SK-MEL-5 (cell line): ENCODE measurements around the gene CAPS2. TPM values are rescaled to one million over a fixed set of nuclear protein-coding genes. Genes with fewer than 3 reads are reported as not detected.

ENCODE experiments used
- DNase-seq: peaks from one replicate; pipeline ENCODE4 v3.0.0-alpha.2; 2016; ENCODE audit warnings: low read depth, low spot score
- in situ Hi-C: cut with HindIII; loops from 2 replicates; pipeline ENCODE4 v1.10.0; 2016; ENCODE audit warnings: low sequenced_read_pairs, high pct_unique_total_duplicates, low pct_unique_long_range_greater_than_20kb
- total RNA-seq: library from RNA; depleted of rRNA; stranded (reverse); fragments of >200 nt; shearing (Covaris generic); gene quantifications from 2 replicates; pipeline ENCODE4 v1.2.3, GENCODE V29; 2014

CAPS2 gene
- total RNA-seq, 1 experiment from 2014 or later = 0.77 TPM

- DNase-seq = no peak
- in situ Hi-C loops = no loop called here
These were observed 12.3 kb downstream of the CAPS2 start for GRCh38 chr12:75317784-75318183.

DNA sequence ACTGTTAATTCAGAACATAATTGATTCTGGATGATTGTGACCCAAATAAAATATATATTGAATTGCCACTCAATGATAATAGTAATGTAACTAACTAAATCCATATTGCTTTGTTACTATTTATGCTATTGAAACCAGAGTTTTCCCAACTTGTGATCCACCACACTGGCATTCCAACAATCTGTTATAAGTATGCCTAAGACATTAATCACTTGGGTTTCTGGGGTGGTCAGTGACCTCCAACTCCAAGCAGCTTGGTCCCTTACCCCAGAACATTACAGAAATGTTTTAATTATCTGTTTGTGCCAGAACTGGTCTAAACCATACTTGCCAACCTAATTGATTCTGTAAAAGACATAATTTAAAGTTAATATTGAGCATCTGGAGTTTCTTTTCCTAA, 14.6 kb downstream of the CAPS2 start:
- DNase-seq = no peak
- in situ Hi-C loops = no loop called here

GRCh38 chr12:75311369-75311768, 18.8 kb downstream of the CAPS2 start:
- in situ Hi-C loops = no loop called here
- DNase-seq = no peak

GRCh38 chr12:75308279-75308678, 21.8 kb downstream of the CAPS2 start:
- DNase-seq = no peak
- in situ Hi-C loops = no loop called here

- in situ Hi-C loops = no loop called here
These were observed 24.5 kb downstream of the CAPS2 start for GRCh38 chr12:75305412-75306332.

DNA sequence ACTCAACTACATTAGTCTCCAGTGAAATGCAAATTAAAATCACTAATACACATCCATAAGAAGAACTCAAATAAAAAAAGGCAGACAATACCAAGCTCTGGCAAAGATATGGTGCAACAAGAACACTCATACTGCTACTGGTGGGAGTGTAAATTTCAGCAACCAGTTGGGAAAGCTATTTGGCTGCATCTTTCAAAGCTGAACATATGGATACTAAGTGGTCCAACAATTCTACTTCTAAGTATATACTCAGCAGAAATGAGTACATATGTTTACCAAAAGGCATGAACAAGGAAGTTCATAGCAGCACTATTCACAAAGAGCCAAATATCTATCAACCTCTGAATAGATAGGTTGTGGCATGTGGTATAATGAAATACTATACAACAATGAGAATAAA, 27.3 kb downstream of the CAPS2 start:
- in situ Hi-C loops = no loop called here

More at GRCh38 chr12:75305412-75306332, 24.5 kb downstream of the CAPS2 start:
- DNase-seq = no peak

GRCh38 chr12:75302225-75302624, 27.9 kb downstream of the CAPS2 start:
- no peak for DNase-seq
- in situ Hi-C loops = no loop called here

More for the DNA sequence above, 27.3 kb downstream of the CAPS2 start:
- DNase-seq = no peak

- no peak for DNase-seq
- in situ Hi-C loops = no loop called here
These were observed 35.3 kb downstream of the CAPS2 start for GRCh38 chr12:75294797-75295196.

GRCh38 chr12:75294336-75294735, 35.8 kb downstream of the CAPS2 start:
- in situ Hi-C loops = no loop called here
- DNase-seq = no peak

DNA sequence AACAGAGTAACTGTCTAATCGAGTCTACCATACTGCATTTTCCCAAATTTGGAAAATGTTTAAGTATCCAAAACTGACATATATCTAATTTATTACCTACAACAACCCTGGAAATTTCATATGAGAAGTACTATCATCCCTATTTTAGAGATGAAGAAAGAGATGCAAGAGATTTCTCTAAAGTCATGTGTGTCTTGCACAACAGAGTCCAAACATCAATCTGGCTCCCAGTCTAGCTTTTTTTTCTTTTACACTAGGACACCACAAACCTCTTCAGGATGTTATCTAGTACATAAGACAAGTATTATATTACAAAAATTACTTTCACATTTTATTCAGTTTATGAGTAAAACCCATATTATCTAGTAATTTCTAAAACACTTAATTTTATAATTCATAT, 39.1 kb downstream of the CAPS2 start:
- no peak for DNase-seq
- in situ Hi-C loops = no loop called here

- peak; percentile 26 for DNase-seq
- in situ Hi-C loops = no loop called here
These were observed 40.4 kb downstream of the CAPS2 start for GRCh38 chr12:75289753-75290152.

DNA sequence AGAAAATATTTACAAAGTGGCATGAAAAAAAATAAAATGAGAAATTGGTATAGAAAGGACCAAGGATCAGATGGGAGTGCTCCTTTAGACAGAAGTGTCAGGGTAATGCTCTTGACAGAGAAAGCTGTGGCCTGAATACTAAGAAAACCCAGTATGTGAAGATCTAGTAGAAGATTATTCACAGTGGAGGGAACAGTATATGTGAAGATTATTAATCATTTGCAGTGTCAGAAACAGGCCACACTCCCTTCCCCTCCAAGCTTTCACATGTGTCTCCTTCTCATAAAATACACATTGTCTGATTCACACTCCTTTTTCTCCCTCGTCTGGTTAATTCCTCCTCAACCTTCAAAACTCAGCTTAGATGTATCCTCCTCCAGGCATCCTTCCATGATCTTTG, 41.3 kb downstream of the CAPS2 start:
- in situ Hi-C loops = no loop called here
- DNase-seq = no peak

DNA sequence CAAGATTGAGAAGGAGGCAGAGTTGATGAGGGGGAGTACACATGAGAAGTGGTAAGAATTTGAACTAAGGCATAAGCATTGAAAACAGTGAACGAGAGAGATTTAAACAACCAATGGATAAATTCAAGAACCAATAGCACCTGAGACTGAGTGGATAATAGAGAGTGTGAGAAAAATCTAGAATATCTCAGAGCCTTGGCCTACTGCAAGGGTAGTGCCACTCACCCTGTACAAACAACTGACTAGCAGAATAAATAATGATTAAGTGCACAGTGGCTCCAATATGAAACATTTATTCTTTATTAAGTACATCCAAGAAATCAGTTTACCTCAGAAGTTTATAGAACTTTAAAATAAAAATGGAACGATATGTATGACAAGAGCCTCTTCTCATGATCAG, 54.4 kb downstream of the CAPS2 start:
- in situ Hi-C loops = no loop called here
- no peak for DNase-seq

DNA sequence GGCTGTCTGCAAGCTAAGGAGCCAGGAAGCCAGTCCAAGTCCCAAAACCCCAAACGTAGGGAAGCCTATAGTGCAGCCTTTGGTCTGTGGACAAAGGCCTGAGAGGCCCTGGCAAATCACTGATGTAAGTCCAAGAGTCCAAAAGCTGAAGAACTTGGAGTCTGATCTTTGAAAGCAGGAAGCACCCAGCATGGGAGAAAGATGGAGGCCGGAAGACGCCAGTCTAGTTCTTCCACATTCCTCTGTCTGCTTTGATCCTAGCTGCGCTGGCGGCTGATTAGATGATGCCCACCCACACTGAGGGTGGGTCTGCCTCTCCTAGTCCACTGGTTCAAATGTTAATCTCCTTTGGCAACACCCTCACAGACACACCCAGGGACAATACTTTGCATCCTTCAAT, 58.5 kb downstream of the CAPS2 start:
- in situ Hi-C loops = no loop called here

DNA sequence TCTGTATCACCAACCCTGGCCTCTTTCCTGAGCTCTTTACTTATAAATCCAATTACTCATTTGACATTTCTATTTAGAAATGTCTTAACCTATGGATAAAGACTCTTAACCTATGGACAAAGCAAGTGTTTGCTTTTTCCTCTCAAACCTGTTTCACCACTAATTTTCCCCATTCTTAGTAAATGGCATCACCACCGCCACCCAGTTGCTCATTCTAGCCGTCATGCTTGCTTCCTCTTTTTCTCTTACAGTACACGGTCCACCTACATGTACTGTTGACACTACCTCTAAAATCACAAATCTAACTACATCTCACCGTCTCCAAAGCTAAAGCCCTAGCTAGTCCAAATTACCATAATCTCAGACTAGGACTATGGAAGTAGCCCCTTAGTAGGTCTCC, 60.0 kb downstream of the CAPS2 start:
- in situ Hi-C loops = no loop called here
- no peak for DNase-seq

More for the DNA sequence above, 58.5 kb downstream of the CAPS2 start:
- DNase-seq = no peak

DNA sequence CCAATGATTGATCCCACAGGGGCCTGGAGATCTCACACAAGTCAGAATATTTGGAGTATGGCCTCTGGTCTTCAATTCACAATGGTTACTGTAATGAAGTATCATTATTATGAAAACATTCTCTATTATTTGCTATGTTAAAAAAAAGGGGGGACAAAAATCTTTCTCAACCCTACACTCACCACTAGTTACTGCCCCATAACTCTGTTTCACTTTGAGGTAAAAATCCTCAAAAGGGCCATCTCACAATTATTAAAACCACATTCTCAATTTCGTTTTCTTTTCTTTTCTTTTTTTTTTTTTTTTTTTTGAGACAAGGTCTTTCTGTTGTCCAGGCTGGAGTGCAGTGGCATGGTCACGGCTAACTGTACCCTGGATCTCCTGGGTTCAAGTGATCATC, 60.9 kb downstream of the CAPS2 start:
- in situ Hi-C loops = no loop called here
- no peak for DNase-seq

- in situ Hi-C loops = no loop called here
- DNase-seq = no peak
These were observed 69.8 kb downstream of the CAPS2 start for GRCh38 chr12:75260316-75260715.

DNA sequence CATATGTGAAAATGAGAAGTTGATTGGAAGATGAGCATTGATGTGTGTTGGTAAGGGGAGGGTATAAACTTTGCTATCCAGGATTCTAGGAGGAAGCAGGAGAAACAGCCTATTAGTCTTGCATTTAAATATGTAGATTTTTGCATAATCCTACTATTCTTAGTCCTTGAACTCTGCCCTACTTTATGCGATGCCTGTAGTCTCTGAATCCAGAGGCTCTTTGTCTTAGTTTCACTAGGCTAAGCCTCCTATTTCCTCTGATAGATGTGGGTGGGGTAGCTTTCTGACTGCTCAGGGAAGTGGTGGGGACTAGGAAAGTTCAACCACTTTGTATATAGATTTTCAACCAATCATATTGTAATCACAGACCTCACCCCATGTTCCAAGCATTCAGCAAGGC, 71.0 kb downstream of the CAPS2 start:
- in situ Hi-C loops = no loop called here
- DNase-seq = no peak

GRCh38 chr12:75257510-75257909, 72.6 kb downstream of the CAPS2 start:
- in situ Hi-C loops = no loop called here
- DNase-seq = no peak
